HG03354 (cell line): ENCODE data around the gene SF3B3.

Source experiments
- ATAC-seq: cut with Tn5 transposase; IDR thresholded peaks from one replicate; pipeline ENCODE4 v1.9.1; 2021; ENCODE audit warnings: mild to moderate bottlenecking; ENCODE audit not compliant: unreplicated experiment, poor library complexity, severe bottlenecking

Gene SF3B3

GRCh38 chr16:70556063-70556462 lies 32.4 kb downstream of the SF3B3 start:
- ATAC-seq, result no peak

- no peak for ATAC-seq
These were observed 38.0 kb downstream of the SF3B3 start for GRCh38 chr16:70561623-70562022.

GRCh38 chr16:70563636-70564035 lies 40.0 kb downstream of the SF3B3 start:
- ATAC-seq, result no peak

- ATAC-seq, result no peak
These were observed 41.4 kb downstream of the SF3B3 start for GRCh38 chr16:70565053-70565452.

GRCh38 chr16:70568601-70569237 lies 45.1 kb downstream of the SF3B3 start:
- ATAC-seq, result no peak

- no peak for ATAC-seq
These were observed 46.1 kb downstream of the SF3B3 start for GRCh38 chr16:70569752-70570151.

- no peak for ATAC-seq
These were observed 47.5 kb downstream of the SF3B3 start for GRCh38 chr16:70570967-70571570.

GRCh38 chr16:70571623-70572022 lies 48.0 kb downstream of the SF3B3 start:
- ATAC-seq, result no peak

- no peak for ATAC-seq
These were observed 48.7 kb downstream of the SF3B3 start for GRCh38 chr16:70572050-70572925.

GRCh38 chr16:70572926-70573270 lies 49.3 kb downstream of the SF3B3 start:
- no peak for ATAC-seq

- no peak for ATAC-seq
These were observed 50.0 kb downstream of the SF3B3 start for GRCh38 chr16:70573451-70574121.

- no peak for ATAC-seq
These were observed 51.1 kb downstream of the SF3B3 start for GRCh38 chr16:70574595-70575271.

- ATAC-seq, result no peak
These were observed 51.8 kb downstream of the SF3B3 start for GRCh38 chr16:70575376-70575775.

GRCh38 chr16:70576431-70577255 lies 53.0 kb downstream of the SF3B3 start:
- ATAC-seq, result peak; percentile 77

- no peak for ATAC-seq
These were observed 53.7 kb downstream of the SF3B3 start for GRCh38 chr16:70577256-70577698.

GRCh38 chr16:70578035-70578434 lies 54.4 kb downstream of the SF3B3 start:
- no peak for ATAC-seq

GRCh38 chr16:70579248-70579647 lies 55.6 kb downstream of the SF3B3 start:
- no peak for ATAC-seq

GRCh38 chr16:70579648-70580630 lies 56.3 kb downstream of the SF3B3 start:
- ATAC-seq, result no peak
